ENCODE data around the gene TBL3.

TBL3 gene

DNA sequence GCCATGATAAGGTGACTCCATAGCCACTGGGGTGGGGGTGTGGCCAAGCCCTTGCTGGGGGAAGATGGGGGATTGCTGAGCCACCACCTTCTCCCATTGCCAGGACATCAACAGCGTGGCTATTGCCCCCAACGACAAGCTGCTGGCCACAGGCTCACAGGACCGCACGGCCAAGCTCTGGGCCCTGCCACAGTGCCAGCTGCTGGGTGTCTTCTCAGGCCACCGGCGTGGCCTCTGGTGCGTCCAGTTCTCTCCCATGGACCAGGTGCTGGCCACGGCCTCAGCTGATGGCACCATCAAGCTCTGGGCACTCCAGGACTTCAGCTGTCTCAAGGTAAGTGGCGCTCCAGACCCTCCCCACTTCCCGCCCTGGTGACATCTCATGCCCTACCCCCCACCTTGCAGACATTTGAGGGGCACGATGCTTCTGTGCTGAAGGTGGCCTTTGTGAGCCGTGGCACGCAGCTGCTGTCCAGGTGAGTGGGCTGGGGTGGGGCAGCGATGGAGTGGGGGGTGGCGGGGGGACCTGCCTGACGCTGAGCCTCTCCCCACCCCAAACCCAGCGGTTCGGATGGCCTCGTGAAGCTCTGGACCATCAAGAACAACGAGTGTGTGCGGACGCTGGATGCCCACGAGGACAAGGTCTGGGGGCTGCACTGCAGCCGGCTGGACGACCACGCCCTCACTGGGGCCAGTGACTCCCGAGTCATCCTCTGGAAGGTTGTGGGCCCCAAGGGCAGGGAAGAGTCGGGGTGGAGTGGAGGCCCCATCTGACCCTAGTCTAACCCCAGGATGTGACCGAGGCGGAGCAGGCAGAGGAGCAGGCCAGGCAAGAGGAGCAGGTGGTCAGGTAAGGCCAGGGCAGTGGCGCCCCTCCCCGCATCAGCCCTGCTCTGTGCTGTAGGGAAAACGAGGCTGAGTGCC, 5.4 kb downstream of the TBL3 start:
- TF ChIP-seq, protein P1, sequence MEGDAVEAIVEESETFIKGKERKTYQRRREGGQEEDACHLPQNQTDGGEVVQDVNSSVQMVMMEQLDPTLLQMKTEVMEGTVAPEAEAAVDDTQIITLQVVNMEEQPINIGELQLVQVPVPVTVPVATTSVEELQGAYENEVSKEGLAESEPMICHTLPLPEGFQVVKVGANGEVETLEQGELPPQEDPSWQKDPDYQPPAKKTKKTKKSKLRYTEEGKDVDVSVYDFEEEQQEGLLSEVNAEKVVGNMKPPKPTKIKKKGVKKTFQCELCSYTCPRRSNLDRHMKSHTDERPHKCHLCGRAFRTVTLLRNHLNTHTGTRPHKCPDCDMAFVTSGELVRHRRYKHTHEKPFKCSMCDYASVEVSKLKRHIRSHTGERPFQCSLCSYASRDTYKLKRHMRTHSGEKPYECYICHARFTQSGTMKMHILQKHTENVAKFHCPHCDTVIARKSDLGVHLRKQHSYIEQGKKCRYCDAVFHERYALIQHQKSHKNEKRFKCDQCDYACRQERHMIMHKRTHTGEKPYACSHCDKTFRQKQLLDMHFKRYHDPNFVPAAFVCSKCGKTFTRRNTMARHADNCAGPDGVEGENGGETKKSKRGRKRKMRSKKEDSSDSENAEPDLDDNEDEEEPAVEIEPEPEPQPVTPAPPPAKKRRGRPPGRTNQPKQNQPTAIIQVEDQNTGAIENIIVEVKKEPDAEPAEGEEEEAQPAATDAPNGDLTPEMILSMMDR (IDR thresholded peaks at IDR 0.05) = no peak
- Histone ChIP-seq H3K27ac (no peak overlapping the region), H3K4me3 (no peak overlapping the region)
- no peak for DNase-seq (ENCODE audit: low spot score)

DNA sequence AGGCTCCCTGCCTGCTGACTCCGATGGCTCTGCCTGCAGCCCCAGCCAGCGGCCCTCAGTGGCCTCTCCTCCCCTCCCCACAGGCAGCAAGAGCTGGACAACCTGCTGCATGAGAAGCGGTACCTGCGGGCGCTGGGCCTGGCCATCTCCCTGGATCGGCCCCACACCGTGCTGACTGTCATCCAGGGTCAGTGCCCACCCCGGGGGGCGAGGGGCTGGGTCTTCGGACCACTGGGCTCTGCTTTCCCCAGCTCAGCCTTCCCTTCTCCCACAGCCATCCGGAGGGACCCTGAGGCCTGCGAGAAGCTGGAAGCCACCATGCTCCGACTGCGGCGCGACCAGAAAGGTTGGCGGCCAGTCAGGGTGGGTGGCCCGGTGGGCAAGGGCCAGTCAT, 6.0 kb downstream of the TBL3 start:
- H3K27ac ChIP-seq = no peak overlapping the region
- TF ChIP-seq, protein P1 (IDR thresholded peaks at IDR 0.05) = no peak
- H3K4me3 ChIP-seq = no peak overlapping the region
- DNase-seq (ENCODE audit: low spot score) = no peak

DNA sequence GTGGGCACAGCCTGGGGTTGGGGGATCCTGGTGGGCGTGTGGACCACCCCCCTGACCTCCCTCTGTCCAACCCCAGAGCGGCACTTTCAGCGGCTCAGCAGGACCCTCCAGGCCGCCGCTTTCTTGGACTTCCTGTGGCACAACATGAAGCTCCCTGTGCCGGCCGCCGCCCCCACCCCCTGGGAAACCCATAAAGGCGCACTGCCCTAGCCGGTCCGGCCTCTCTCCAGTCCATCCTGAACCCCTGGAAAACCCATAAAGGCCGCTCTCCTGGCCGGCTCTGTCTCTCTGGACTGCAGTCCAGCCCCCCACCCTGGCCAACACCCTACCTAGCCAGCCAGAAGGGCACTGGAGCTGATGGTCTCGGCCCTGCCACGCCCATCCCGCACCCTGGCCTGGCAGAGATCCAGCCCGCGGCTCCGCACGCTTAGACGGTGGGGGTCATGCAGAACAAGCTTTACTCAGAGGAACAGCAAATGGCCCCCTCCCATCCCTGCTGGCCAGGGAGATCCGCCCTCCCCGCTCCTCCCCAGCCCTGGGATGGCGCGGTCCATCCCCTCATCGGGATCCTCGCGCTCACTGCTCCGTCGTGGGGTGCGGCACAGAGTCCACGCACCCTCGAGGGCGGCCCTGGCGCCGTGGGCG, 6.7 kb downstream of the TBL3 start:
- no peak for DNase-seq (ENCODE audit: low spot score)
- Histone ChIP-seq H3K27ac (no peak overlapping the region), H3K4me3 (no peak overlapping the region)
- TF ChIP-seq, protein P1 (IDR thresholded peaks at IDR 0.05) = no peak

DNA sequence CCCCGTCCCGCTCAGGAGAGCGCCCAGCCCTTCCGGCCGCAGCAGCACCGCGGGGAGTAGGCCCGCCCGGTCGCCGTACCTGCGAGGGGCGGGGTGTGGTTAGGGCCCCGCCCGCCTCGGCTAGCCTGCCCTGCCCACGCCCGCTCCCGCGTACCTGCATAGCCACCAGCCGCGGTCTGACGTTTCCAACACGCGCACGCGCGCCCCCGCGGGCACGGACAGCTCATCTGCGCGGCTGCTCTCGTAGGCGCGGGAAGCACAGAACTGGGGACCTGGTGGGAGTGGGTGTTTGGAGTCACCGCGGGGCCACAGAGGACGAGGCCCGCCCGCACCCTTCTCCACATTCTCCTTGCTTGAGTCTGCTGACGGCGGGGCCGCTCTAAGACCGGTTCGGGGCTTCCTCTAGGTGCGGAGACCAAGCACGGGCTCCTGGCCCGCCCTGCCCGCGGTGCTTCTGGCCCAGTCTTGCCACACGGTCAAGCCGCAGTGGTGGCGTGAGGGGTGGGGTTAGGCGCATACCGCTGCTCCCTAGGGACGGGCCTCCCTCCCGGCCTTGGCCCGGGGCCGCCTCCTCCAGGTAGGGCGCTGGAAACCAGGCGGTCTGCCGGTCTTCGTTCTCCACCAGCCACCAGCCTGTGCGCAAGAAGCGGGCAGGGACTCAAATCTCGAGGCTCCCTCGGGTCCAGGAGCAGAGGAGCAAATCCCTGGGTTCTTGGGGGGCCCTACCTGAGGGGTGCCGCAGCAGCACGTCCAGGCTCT, 7.6 kb downstream of the TBL3 start:
- H3K4me3 ChIP-seq = no peak overlapping the region
- no peak for DNase-seq (ENCODE audit: low spot score)
- TF ChIP-seq, protein P1 (IDR thresholded peaks at IDR 0.05) = no peak
- H3K27ac ChIP-seq = no peak overlapping the region

DNA sequence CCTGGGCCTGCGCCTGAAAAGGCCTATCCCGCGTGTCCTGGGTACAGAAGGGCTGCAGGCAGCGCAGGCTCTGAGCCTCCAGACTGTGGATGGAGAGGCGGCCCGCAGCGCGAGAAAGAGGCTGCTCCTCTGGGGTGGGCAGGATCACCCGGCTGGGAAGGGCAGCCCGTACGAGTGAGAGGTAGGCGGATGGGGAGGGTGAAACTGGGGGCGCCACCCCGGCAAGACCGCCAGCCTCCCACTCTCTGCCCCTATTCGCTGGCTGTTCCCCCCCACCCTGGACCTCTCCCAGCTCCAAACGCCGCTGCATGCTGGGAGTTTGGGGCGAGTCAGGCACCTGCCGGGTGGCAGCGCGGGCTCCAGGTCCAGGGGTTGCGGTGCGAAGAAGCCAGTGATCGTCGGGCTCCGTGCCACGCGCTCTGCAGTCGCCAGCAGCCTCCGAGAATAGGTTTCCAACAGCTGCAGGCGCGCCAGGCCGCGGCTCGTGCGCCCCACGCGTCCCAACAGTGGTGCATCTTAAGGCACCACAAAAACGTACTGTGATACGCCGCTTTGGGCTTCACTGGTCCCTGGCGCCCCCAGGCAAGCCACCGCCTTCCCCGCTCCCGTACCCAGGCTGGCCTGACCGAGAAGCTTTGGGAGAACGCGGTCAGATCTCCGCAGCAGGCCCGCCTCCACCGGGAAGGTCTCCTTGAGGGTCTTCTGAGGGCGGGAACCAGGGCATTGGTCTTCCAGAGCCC, 8.3 kb downstream of the TBL3 start:
- TF ChIP-seq, protein P1 (IDR thresholded peaks at IDR 0.05) = no peak
- no peak overlapping the region for H3K4me3 ChIP-seq
- no peak for DNase-seq (ENCODE audit: low spot score)
- no peak overlapping the region for H3K27ac ChIP-seq

DNA sequence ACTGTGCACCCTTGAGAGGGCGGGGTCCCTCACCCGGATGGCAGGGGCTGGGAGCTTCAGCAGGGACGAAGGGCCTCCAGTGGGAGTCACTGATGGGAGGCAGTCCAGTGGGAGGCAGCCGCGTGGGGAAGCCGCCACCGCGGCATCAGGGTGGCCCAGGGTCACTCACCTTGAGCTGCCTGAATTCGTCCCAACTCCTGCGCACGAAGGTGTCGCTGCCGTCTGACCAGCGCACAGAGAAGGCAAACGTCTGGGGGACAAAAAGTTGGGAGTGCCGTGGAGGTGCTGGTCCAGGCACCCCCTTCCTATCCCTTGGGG, 8.9 kb downstream of the TBL3 start:
- no peak for DNase-seq (ENCODE audit: low spot score)
- Histone ChIP-seq H3K27ac (no peak overlapping the region), H3K4me3 (no peak overlapping the region)
- TF ChIP-seq, protein P1 (IDR thresholded peaks at IDR 0.05) = no peak

Data from coronary artery (tissue), 2 donors.